Right lobe of liver (tissue), 6 donors: ENCODE data around the gene OPRPN. TPM values are rescaled to one million over a fixed set of nuclear protein-coding genes. Genes with fewer than 3 reads are reported as not detected.

Source experiments
- ATAC-seq, 4 donors: fragments of 200-7000 bp; cut with Tn5 transposase; one replicate each; pipeline ENCODE4 v1.9.1; 2020; ENCODE audit warnings: mild to moderate bottlenecking in 4 of 4, moderate library complexity in 4 of 4
- DNase-seq, 3 donors: peaks; one replicate each; pipeline ENCODE4 v3.0.0-alpha.2; 2020
- H3K27ac ChIP-seq, 3 donors: fragments of 200-600 bp; one replicate each; pipeline ENCODE4 v1.8.0; 2022
- H3K27me3 ChIP-seq, 2 donors: fragments of 200-600 bp; one replicate each; pipeline ENCODE4 v1.8.0; 2022
- H3K36me3 ChIP-seq, 4 donors: fragments of 200-600 bp; sonication (generic) in 1 of 4; one replicate each; pipeline versions ENCODE4 v1.5.1 to v1.8.0; 2017 to 2022; ENCODE audit warnings: control low read depth in 1 of 4
- H3K4me1 ChIP-seq, 4 donors: fragments of 200-600 bp; sonication (generic) in 1 of 4; one replicate each; pipeline versions ENCODE4 v1.5.1 to v1.8.0; 2017 to 2022; ENCODE audit warnings: control low read depth in 1 of 4
- H3K4me3 ChIP-seq, 3 donors: fragments of 200-600 bp; one replicate each; pipeline ENCODE4 v1.8.0; 2022
- H3K9me3 ChIP-seq, 4 donors: fragments of 200-600 bp; sonication (generic) in 1 of 4; one replicate each; pipeline versions ENCODE4 v1.5.1 to v1.8.0; 2017 to 2022; ENCODE audit warnings: control low read depth in 1 of 4
- CTCF ChIP-seq, 4 donors: fragments of 200-600 bp in 3 of 4; fragments of 450-650 bp in 1 of 4; IDR thresholded peaks; one replicate each; pipeline versions ENCODE4 v1.5.1 to v1.8.0; 2016 to 2022; ENCODE audit warnings: antibody characterized with exemption in 4 of 4, mild to moderate bottlenecking in 2 of 4
- POLR2A ChIP-seq: fragments of 450-650 bp; IDR thresholded peaks from one replicate; pipeline ENCODE4 v1.6.1; 2017; ENCODE audit warnings: antibody characterized with exemption, mild to moderate bottlenecking
- WGBS: methylation state at CpG from one replicate; pipeline ENCODE4 v1.1.6; 2018; ENCODE audit warnings: low coverage, low lambda C conversion rate; ENCODE audit not compliant: insufficient coverage; ENCODE audit errors: missing lambda C conversion rate; 5-methylcytosine and 5-hydroxymethylcytosine counted together
- intact Hi-C, 2 donors: fragments of 100-400 bp; cut with DNase I; formaldehyde crosslinking; loops; one replicate each; pipeline versions ENCODE4 v1.11.2 to v1.14.1; 2022
- total RNA-seq, 6 experiments: library from RNA; depleted of rRNA in 2 of 6; stranded (reverse); fragments of >200 nt in 2 of 6; fragmentation: NEBNext Ultra II Directional in 3 of 6; extraction: Animal tissue kit (Norgen Biotek cat#: 25700) in 3 of 6; gene quantifications; one replicate each; pipeline versions ENCODE4 v1.1.0 to v1.2.4, GENCODE V29; 2016 to 2023
- donor health status: DM: no; HTN: yes; CAD: no.
- donor health status: DM: no; HTN: no; CAD: no.
- donor health status: DM: no; HTN: no; CAD: no.
- donor health status: DM: no; HTN: yes; CAD: no.
- donor health status: DM: no; HTN: yes; CAD: no.

Gene OPRPN
- total RNA-seq, 6 experiments from 2014 or later, result 0.48 to 1.3 (median 0.53) TPM; not detected in 3

GRCh38 chr4:70365479-70365878 lies 32.3 kb upstream of the OPRPN start:
- WGBS, result 40% methylated on average over 2 of the region's 2 CpGs
- Histone ChIP-seq H3K36me3 (no peaks in the 10 kb centered on the region), H3K4me3 (no peak overlapping the region), H3K4me1 (no peaks in the 10 kb centered on the region), H3K9me3 (no peaks in the 10 kb centered on the region), H3K27ac (no peak overlapping the region), H3K27me3 (no peaks in the 10 kb centered on the region)
- TF ChIP-seq CTCF (IDR thresholded peaks at IDR 0.05), result no peak
- TF ChIP-seq POLR2A, result no peak
- DNase-seq (no peak), ATAC-seq (no peak)
- intact Hi-C loops, result no loop called here

GRCh38 chr4:70367813-70368212 lies 29.9 kb upstream of the OPRPN start:
- no peak for TF ChIP-seq POLR2A
- TF ChIP-seq CTCF (IDR thresholded peaks at IDR 0.05), result no peak

GRCh38 chr4:70371987-70372386 lies 25.8 kb upstream of the OPRPN start:
- TF ChIP-seq POLR2A, result no peak
- TF ChIP-seq CTCF (IDR thresholded peaks at IDR 0.05), result no peak
- Histone ChIP-seq H3K27ac (no peak overlapping the region), H3K4me1 (no peaks in the 10 kb centered on the region), H3K4me3 (no peak overlapping the region), H3K27me3 (no peaks in the 10 kb centered on the region), H3K36me3 (no peaks in the 10 kb centered on the region), H3K9me3 (no peaks in the 10 kb centered on the region)
- intact Hi-C loops, result no loop called here
- DNase-seq (no peak), ATAC-seq (no peak)
- WGBS, result 58% methylated on average over 4 of the region's 4 CpGs

More at GRCh38 chr4:70367813-70368212, 29.9 kb upstream of the OPRPN start:
- no peaks in the 10 kb centered on the region for H3K27me3 ChIP-seq
- no peak overlapping the region for H3K4me3 ChIP-seq
- H3K36me3 ChIP-seq, result no peaks in the 10 kb centered on the region
- 90% methylated on average over 1 of the region's 1 CpG for WGBS
- intact Hi-C loops, result no loop called here
- H3K9me3 ChIP-seq, result no peaks in the 10 kb centered on the region
- H3K27ac ChIP-seq, result no peak overlapping the region
- ATAC-seq (no peak), DNase-seq (no peak)
- no peaks in the 10 kb centered on the region for H3K4me1 ChIP-seq

GRCh38 chr4:70372760-70373159 lies 25.0 kb upstream of the OPRPN start:
- TF ChIP-seq CTCF (IDR thresholded peaks at IDR 0.05), result no peak
- no peak for TF ChIP-seq POLR2A
- intact Hi-C loops, result no loop called here
- ATAC-seq (no peak), DNase-seq (no peak)
- Histone ChIP-seq H3K36me3 (no peaks in the 10 kb centered on the region), H3K4me3 (no peak overlapping the region), H3K9me3 (no peaks in the 10 kb centered on the region), H3K4me1 (no peaks in the 10 kb centered on the region), H3K27ac (no peak overlapping the region), H3K27me3 (no peaks in the 10 kb centered on the region)
- WGBS, result 50% methylated on average over 3 of the region's 3 CpGs

- intact Hi-C loops, result no loop called here
- Histone ChIP-seq H3K27ac (no peak overlapping the region), H3K9me3 (no peaks in the 10 kb centered on the region), H3K36me3 (no peaks in the 10 kb centered on the region), H3K4me3 (no peak overlapping the region), H3K4me1 (no peaks in the 10 kb centered on the region), H3K27me3 (no peaks in the 10 kb centered on the region)
- 65% methylated on average over 3 of the region's 3 CpGs for WGBS
- no peak for DNase-seq
- TF ChIP-seq POLR2A (no peak), CTCF (IDR thresholded peaks at IDR 0.05) (no peak)
- ATAC-seq, result no peak
Observed at GRCh38 chr4:70380578-70380977, 17.2 kb upstream of the OPRPN start.
